AG04449 (cell line): ENCODE results near the gene RRP8.

ENCODE experiments used
- CTCF ChIA-PET: fragments of 350-600 bp; formaldehyde crosslinking; extraction: SDS; loops from one replicate; lab custom pipeline; 2021; ENCODE audit warnings: antibody characterized with exemption; lab: Yijun Ruan, JAX
- POLR2A ChIA-PET: fragments of 400-600, 350-600 bp; formaldehyde crosslinking; extraction: SDS; loops from one replicate; lab custom pipeline; 2020; ENCODE audit warnings: antibody characterized with exemption, inconsistent platforms; lab: Yijun Ruan, JAX
- DNase-seq: peaks from one replicate; pipeline ENCODE4 v3.0.0-alpha.2; 2010; ENCODE audit warnings: low read depth, low spot score
- H3K4me3 ChIP-seq: 2 replicates; pipeline ENCODE4 v1.5.1; 2011; ENCODE audit warnings: low read depth, mild to moderate bottlenecking, control low read depth, low read length
- TF ChIP-seq, protein P1 (sequence below): IDR thresholded peaks from one replicate; pipeline ENCODE4 v1.5.1; 2011; ENCODE audit warnings: mild to moderate bottlenecking, moderate library complexity, low read length, control low read depth, inconsistent platforms; ENCODE audit not compliant: insufficient read depth; ENCODE audit errors: missing control alignments

RRP8 gene

DNA sequence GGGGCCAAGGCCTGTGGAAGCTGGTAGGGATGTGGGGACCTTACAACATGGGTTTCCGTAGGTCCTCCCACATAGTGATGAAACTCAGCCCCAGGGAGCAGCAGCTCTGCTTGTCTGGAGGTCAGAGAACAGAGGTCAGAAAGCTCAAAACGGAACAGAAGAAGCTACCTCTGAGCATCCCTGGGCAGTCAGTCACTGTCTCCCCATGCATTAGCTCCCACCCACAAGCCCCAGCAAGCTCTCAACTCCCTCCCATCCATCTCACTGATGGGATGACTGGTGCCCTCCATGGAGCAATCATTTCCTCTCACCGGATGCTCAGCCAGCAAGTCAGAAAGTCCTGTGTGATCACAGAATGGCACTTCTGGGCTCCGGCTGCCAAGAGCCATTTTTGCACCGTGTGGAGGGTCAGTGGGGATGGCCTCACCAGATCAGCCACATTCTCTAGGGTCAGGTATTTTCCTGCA lies 13.9 kb upstream of the RRP8 start:
- CTCF ChIA-PET, result interaction anchor here (0.7 to 4.0 kb wide), 9 partner anchors 10 to 112 kb away, joined by 3 to 31 read pairs (median 8); partner anchors contain the start of gene MRPL17
- no peak for DNase-seq
- H3K4me3 ChIP-seq, result peak overlapping the region; percentile 29
- POLR2A ChIA-PET, result interaction anchor here (1.1 to 1.3 kb wide), 2 partner anchors 10 to 40 kb away, joined by 3 to 4 read pairs; no protein-coding TSS in a partner anchor
- TF ChIP-seq, protein P1, sequence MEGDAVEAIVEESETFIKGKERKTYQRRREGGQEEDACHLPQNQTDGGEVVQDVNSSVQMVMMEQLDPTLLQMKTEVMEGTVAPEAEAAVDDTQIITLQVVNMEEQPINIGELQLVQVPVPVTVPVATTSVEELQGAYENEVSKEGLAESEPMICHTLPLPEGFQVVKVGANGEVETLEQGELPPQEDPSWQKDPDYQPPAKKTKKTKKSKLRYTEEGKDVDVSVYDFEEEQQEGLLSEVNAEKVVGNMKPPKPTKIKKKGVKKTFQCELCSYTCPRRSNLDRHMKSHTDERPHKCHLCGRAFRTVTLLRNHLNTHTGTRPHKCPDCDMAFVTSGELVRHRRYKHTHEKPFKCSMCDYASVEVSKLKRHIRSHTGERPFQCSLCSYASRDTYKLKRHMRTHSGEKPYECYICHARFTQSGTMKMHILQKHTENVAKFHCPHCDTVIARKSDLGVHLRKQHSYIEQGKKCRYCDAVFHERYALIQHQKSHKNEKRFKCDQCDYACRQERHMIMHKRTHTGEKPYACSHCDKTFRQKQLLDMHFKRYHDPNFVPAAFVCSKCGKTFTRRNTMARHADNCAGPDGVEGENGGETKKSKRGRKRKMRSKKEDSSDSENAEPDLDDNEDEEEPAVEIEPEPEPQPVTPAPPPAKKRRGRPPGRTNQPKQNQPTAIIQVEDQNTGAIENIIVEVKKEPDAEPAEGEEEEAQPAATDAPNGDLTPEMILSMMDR, result no peak

DNA sequence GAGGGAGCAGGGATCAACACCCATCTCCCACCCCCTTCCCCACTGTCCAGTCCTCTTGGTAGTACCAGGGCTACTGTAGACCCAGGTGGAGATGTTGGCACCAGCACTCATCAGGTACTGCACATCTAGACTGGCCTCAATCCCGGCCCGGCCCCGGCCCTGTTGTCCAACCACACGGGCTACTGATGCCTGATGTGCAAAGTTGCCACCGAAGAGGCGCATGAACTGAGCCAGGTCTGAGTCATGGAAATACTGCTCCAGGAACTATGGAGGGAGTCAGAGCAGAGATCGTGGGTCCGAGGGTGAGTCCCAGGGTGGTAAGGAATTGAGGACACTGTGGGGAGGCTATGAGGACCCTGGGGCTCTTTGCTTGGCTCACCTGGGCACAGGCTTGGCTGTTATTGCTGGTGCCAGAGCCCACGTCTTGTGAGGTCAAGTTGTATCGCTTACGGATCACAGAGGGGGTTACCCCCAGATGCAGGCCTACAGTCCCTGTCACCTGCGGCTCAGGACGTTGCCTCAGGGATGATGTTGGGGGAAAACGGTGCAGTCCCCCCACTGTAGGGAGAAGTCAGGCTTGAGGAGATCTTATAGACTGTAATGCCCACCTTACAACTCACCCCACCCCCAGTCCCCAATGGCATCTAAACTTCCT lies 13.3 kb upstream of the RRP8 start:
- no peak for DNase-seq
- TF ChIP-seq, protein P1, result no peak
- H3K4me3 ChIP-seq, result no peak overlapping the region
- ChIA-PET POLR2A (interaction anchor here (1.1 kb wide), 1 partner anchor 9 kb away, joined by 3 read pairs; no protein-coding TSS in a partner anchor), CTCF (interaction anchor here (1.1 to 4.0 kb wide), 6 partner anchors 52 to 253 kb away, joined by 3 to 31 read pairs (median 12); partner anchors contain the start of gene MRPL17)

DNA sequence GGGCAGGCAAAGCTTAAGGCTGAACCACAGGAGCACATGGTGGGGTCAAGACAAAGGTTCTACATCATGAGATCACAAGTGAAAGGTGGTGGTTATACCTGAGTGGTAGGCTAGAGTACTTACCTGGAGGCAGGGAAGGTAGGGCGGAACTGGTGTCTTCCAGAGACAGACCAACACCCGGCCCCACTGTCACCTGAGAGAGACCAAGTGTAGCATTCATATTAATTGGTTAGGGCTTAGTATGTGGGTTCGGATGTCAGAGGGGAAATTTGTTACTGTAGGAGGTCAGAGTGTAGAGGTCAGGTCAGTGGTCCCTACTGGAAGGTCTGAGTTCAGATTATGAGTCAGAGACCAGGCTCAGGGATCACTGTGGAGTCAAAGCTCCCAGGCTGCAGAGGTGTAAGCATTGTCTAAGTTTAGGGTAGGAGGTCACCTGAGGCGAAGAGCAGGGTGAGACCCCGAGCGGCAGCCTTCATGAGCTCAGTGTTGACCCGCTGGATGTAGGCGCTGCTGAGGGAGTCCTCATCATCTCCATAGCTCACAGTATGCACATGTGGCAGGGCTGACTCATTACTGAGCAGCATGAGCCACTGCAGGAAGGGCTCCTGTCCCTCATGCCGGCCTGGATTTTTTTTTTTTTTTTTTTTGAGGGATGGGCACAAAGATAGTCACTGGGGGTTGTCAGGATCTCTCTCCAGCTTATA lies 12.6 kb upstream of the RRP8 start:
- CTCF ChIA-PET, result interaction anchor here (1.1 to 4.0 kb wide), 4 partner anchors 68 to 252 kb away, joined by 3 to 15 read pairs (median 6); partner anchors contain the start of gene MRPL17
- TF ChIP-seq, protein P1, result no peak
- DNase-seq, result no peak
- POLR2A ChIA-PET, result interaction anchor here (0.6 kb wide), 1 partner anchor 8 kb away, joined by 4 read pairs; no protein-coding TSS in a partner anchor
- H3K4me3 ChIP-seq, result no peak overlapping the region

DNA sequence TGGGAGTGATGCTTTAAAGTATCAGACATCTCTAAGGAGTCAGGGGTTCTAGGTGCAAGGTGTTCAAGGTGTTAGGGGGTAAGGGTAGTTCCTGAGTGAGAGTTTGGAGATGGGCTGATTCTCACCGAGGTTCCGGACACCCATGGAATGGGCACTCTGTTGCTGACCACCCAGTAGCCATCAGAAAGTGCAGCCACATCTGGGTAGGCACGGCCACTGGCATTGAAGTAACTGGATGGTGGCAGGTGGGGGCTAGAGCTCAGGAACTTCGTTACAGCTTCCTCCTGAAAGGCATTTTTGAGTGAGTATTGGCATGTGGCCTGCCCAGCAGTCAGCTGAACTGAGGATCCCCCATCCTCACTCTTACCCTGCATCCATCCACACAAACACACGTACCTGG lies 11.6 kb upstream of the RRP8 start:
- no peak for DNase-seq
- ChIA-PET POLR2A (no interaction called here), CTCF (interaction anchor here (1.5 kb wide), 1 partner anchor 69 kb away, joined by 9 read pairs; the partner anchor contains the start of gene MRPL17)
- no peak overlapping the region for H3K4me3 ChIP-seq
- TF ChIP-seq, protein P1, result no peak

DNA sequence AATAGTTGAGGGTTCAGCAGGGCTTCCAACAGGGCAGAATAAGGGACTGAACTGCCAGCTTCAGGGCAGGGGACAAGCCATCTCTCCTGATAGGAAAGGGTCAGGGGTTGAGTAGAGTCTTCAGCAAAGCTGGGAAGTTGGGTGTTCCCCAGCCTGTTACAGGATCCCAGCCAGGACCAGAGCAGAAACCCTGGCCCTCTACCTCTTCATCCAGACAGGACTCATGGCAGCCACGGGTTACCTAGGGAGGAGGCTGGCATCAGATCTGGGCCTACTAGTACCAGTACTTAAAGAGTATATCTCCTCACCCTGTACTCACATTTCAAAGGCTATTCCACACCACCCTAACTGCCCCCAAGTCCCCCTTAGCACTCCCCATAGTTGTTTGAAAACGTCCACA lies 11.0 kb upstream of the RRP8 start:
- POLR2A ChIA-PET, result no interaction called here
- CTCF ChIA-PET, result no interaction called here
- DNase-seq, result no peak
- no peak overlapping the region for H3K4me3 ChIP-seq
- TF ChIP-seq, protein P1, result no peak

DNA sequence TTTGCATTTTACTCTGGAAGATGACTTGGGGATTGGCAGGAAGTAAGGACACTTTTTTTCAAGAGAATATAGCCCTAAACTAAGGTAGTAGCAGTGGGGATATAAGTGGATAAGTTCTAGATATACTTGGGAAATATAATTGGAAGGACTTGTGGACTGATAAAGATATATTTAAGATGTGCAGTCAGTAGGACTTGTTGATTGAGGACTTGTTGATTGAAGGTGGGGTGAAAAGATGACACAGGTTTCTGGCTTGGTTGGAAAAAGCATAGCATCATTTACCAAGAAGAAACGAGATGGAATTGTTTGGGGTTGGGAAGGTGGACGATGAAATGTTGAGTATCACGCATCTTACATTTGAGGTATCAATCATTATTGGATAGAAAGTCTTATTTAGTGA lies 10.1 kb upstream of the RRP8 start:
- no peak for DNase-seq
- no peak overlapping the region for H3K4me3 ChIP-seq
- POLR2A ChIA-PET, result no interaction called here
- CTCF ChIA-PET, result interaction anchor here (0.7 to 3.1 kb wide), 7 partner anchors 9 to 92 kb away, joined by 3 to 23 read pairs (median 3); partner anchors contain the start of gene MRPL17
- TF ChIP-seq, protein P1, result no peak
